Endothelial cell of umbilical vein (primary cell): ENCODE data around the gene ATRIP. TPM values are rescaled to one million over a fixed set of nuclear protein-coding genes. Genes with fewer than 3 reads are reported as not detected.

Experiments
- BruUV-seq: library from RNA; stranded (reverse); fragments of 400-500 nt; replicated peaks from 2 replicates; lab custom pipeline; 2021; lab: Mats Ljungman, UMichigan
- CTCF ChIA-PET: fragments of 300-600, 350-600 bp; sonication (Branson Sonifier 250); formaldehyde crosslinking; loops from one replicate; lab custom pipeline; 2021; ENCODE audit warnings: antibody characterized with exemption, inconsistent platforms; lab: Charles Lee
- POLR2A ChIA-PET: fragments of 300-600, 350-600 bp; sonication (Branson Sonifier 250); formaldehyde crosslinking; loops from one replicate; lab custom pipeline; 2021; ENCODE audit warnings: antibody characterized with exemption, inconsistent platforms; lab: Charles Lee
- DNase-seq: peaks from one replicate; pipeline ENCODE4 v3.0.0-alpha.2; 2011; ENCODE audit warnings: low read depth, low spot score
- FAIRE-seq: peaks from 2 replicates; lab custom pipeline; 2011; peaks lifted over from hg19 to GRCh38; lab: Jason Lieb, UNC
- H2AFZ ChIP-seq: 2 replicates; pipeline ENCODE4 v1.6.0; 2012; ENCODE audit warnings: low read depth, low read length, control low read depth, inconsistent platforms
- H3K27ac ChIP-seq: 2 replicates; pipeline ENCODE4 v1.5.1; 2011; ENCODE audit warnings: low read depth, mild to moderate bottlenecking, control low read depth, low read length, moderate library complexity; ENCODE audit not compliant: insufficient read depth
- H3K27me3 ChIP-seq, 2 experiments: 2 replicates each; pipeline versions ENCODE4 v1.6.0 to v1.6.1; 2011; ENCODE audit warnings: low read length in 2 of 2, mixed read lengths in 1 of 2; ENCODE audit not compliant: control insufficient read depth in 2 of 2, insufficient read depth in 2 of 2
- H3K36me3 ChIP-seq, 2 experiments: 2 replicates in 1 of 2; 3 replicates in 1 of 2; pipeline ENCODE4 v1.5.1; 2011; ENCODE audit warnings: low read length in 2 of 2, mild to moderate bottlenecking in 1 of 2, moderate library complexity in 1 of 2; ENCODE audit not compliant: control insufficient read depth in 2 of 2, insufficient read depth in 2 of 2; ENCODE audit errors: extremely low read depth in 1 of 2
- H3K4me1 ChIP-seq: 3 replicates; pipeline ENCODE4 v1.5.1; 2011; ENCODE audit warnings: mild to moderate bottlenecking, low read length; ENCODE audit not compliant: control insufficient read depth, insufficient read depth; ENCODE audit errors: extremely low read depth
- H3K4me2 ChIP-seq: 2 replicates; pipeline ENCODE4 v1.6.1; 2011; ENCODE audit warnings: low read length, control low read depth, mixed read lengths; ENCODE audit not compliant: insufficient read depth
- H3K4me3 ChIP-seq, 3 experiments: fragments of 200-600 bp in 1 of 3; sonication (generic), shearing (Covaris generic) in 1 of 3; replicated peaks in 1 of 3; 2 replicates each; pipeline ENCODE4 v1.5.1; 2011 to 2016; ENCODE audit warnings: control low read depth in 3 of 3, low read length in 3 of 3, mild to moderate bottlenecking in 2 of 3, inconsistent platforms in 1 of 3, low read depth in 1 of 3, moderate library complexity in 1 of 3; ENCODE audit not compliant: insufficient read depth in 1 of 3
- H3K79me2 ChIP-seq: 2 replicates; pipeline ENCODE4 v1.6.0; 2012; ENCODE audit warnings: low read length, inconsistent platforms; ENCODE audit not compliant: control insufficient read depth, insufficient read depth
- H3K9ac ChIP-seq: replicated peaks from 2 replicates; pipeline ENCODE3; 2011; ENCODE audit warnings: low read length, control low read depth; ENCODE audit not compliant: insufficient read depth; ENCODE audit errors: extremely low read depth
- H3K9me1 ChIP-seq: replicated peaks from 3 replicates; pipeline ENCODE4 v1.6.0; 2011; ENCODE audit warnings: mild to moderate bottlenecking, low read length; ENCODE audit not compliant: control insufficient read depth, insufficient read depth; ENCODE audit errors: extremely low read depth
- H3K9me3 ChIP-seq: replicated peaks from 2 replicates; pipeline ENCODE4 v1.5.1; 2012; ENCODE audit warnings: low read length, inconsistent platforms; ENCODE audit not compliant: control insufficient read depth, insufficient read depth
- H4K20me1 ChIP-seq: replicated peaks from 2 replicates; pipeline ENCODE3; 2011; ENCODE audit warnings: mild to moderate bottlenecking, low read length; ENCODE audit not compliant: control insufficient read depth, insufficient read depth; ENCODE audit errors: extremely low read depth
- EZH2 ChIP-seq: IDR thresholded peaks from 2 replicates; pipeline ENCODE4 v1.6.1; 2012; ENCODE audit warnings: borderline replicate concordance, low read depth, mild to moderate bottlenecking, moderate library complexity, low read length, inconsistent platforms; ENCODE audit not compliant: severe bottlenecking
- FOS ChIP-seq: IDR thresholded peaks from 2 replicates; pipeline ENCODE4 v1.6.1; 2011; ENCODE audit warnings: mild to moderate bottlenecking, low read length, moderate library complexity, borderline replicate concordance; ENCODE audit not compliant: insufficient read depth
- GATA2 ChIP-seq: IDR thresholded peaks from 2 replicates; pipeline ENCODE4 v1.7.0; 2011; ENCODE audit warnings: low read depth, mild to moderate bottlenecking, moderate library complexity, mixed read lengths, low read length; ENCODE audit not compliant: insufficient read length, insufficient read depth
- JUN ChIP-seq: IDR thresholded peaks from 2 replicates; pipeline ENCODE4 v1.6.1; 2011; ENCODE audit warnings: borderline replicate concordance, low read depth; ENCODE audit not compliant: insufficient read length, insufficient read depth
- MYC ChIP-seq: IDR thresholded peaks from one replicate; pipeline ENCODE4 v1.6.1; 2011; ENCODE audit warnings: mild to moderate bottlenecking, low read depth, low read length
- POLR2A ChIP-seq: IDR thresholded peaks from 2 replicates; pipeline ENCODE4 v1.6.1; 2012; ENCODE audit warnings: low read depth, mild to moderate bottlenecking, control low read depth, low read length
- POLR2AphosphoS5 ChIP-seq: IDR thresholded peaks from 2 replicates; pipeline ENCODE4 v1.6.1; 2012; ENCODE audit warnings: low read depth, mild to moderate bottlenecking, control low read depth, low read length, moderate library complexity; ENCODE audit not compliant: insufficient read depth
- dilution Hi-C: fragments of 300-500 bp; cut with MboI; formaldehyde crosslinking; loops from one replicate; pipeline ENCODE4 v1.15.0; 2019; ENCODE audit warnings: low sequenced_read_pairs; ENCODE audit not compliant: extremely low pct_ligation_motif_present
- intact Hi-C: fragments of 100-400 bp; cut with micrococcal nuclease; formaldehyde crosslinking; loops from one replicate; pipeline ENCODE4 v1.10.0; 2022
- polyA plus RNA-seq, 4 experiments: library from polyadenylated mRNA; depleted of rRNA in 3 of 4; stranded (reverse) in 3 of 4; unstranded in 1 of 4; fragments of >200 nt; gene quantifications; 2 replicates each; pipeline versions ENCODE4 v1.2.1 to v1.2.3, GENCODE V29; 2011 to 2012; ENCODE audit warnings: missing spikeins in 1 of 4
- total RNA-seq: library from RNA; stranded (reverse); gene quantifications from 2 replicates; pipeline ENCODE4 v1.2.3, GENCODE V29; 2021
- TF ChIP-seq, protein P1 (sequence below): IDR thresholded peaks from 2 replicates; pipeline ENCODE4 v1.6.1; 2011; ENCODE audit not compliant: insufficient read depth, insufficient read length
- TF ChIP-seq, protein P2 (sequence below), 2 donors: IDR thresholded peaks; 1 replicate in 1 of 2; 2 replicates in 1 of 2; pipeline ENCODE4 v1.5.1; 2011; ENCODE audit warnings: low read length in 2 of 2, mild to moderate bottlenecking in 2 of 2, moderate library complexity in 2 of 2, control low read depth in 1 of 2, inconsistent platforms in 1 of 2, low read depth in 1 of 2; ENCODE audit not compliant: insufficient read depth in 1 of 2; ENCODE audit errors: extremely low read depth in 1 of 2

Gene ATRIP
- total and polyA plus RNA-seq, 2 donors (not counting 3 experiments of a cell fraction or from before 2014, with no cell fraction given): 10.6 to 14.7 TPM

DNA sequence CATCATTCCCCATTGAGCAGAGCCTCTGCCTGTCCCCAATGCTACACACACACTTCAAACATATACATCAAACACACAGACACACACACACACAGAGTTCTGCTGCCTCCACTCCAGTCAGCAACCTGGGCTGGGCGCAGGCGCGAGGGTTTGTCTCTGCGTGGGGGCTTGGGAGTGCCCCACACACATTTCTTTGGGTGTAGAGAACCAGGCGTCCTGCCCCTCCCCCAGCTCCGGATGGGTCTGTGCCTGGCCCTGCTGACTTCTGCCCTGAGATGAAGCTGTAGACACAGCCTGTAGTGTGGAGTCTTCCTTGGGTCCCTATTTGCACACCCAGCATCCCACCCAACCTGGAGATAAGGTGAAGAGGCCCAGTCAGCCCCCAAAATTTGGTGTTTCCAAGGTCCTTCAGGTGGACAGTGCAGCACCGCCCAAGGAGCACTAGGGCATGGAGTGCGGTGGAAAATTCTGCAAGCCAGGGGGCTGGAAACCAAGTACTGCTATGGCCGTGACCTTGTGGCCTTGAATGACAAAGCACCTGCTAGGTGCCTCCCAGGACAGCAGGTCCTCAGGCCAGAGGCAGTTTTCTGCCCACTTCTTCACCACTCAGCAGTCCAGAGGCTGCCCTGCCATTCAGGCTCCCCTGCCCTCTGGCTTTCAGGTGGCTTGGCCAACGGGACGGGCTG lies 47.7 kb upstream of the ATRIP start:
- FAIRE-seq (no peak), DNase-seq (no peak)
- peaks cover 10% of the 10 kb centered on the region for H3K4me1 ChIP-seq
- peaks cover 7 to 13% of the 10 kb centered on the region in 2 experiments for H3K27me3 ChIP-seq
- BruUV-seq: no TSS peak
- H3K79me2 ChIP-seq: no peaks in the 10 kb centered on the region
- no peak for TF ChIP-seq GATA2
- TF ChIP-seq, protein P1, sequence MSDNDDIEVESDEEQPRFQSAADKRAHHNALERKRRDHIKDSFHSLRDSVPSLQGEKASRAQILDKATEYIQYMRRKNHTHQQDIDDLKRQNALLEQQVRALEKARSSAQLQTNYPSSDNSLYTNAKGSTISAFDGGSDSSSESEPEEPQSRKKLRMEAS: no peak
- TF ChIP-seq POLR2AphosphoS5: no peak
- no peak for TF ChIP-seq EZH2
- no peak for TF ChIP-seq MYC
- no peak for TF ChIP-seq JUN
- TF ChIP-seq FOS: no peak
- TF ChIP-seq POLR2A: no peak
- TF ChIP-seq, protein P2, sequence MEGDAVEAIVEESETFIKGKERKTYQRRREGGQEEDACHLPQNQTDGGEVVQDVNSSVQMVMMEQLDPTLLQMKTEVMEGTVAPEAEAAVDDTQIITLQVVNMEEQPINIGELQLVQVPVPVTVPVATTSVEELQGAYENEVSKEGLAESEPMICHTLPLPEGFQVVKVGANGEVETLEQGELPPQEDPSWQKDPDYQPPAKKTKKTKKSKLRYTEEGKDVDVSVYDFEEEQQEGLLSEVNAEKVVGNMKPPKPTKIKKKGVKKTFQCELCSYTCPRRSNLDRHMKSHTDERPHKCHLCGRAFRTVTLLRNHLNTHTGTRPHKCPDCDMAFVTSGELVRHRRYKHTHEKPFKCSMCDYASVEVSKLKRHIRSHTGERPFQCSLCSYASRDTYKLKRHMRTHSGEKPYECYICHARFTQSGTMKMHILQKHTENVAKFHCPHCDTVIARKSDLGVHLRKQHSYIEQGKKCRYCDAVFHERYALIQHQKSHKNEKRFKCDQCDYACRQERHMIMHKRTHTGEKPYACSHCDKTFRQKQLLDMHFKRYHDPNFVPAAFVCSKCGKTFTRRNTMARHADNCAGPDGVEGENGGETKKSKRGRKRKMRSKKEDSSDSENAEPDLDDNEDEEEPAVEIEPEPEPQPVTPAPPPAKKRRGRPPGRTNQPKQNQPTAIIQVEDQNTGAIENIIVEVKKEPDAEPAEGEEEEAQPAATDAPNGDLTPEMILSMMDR (IDR thresholded peaks at IDR 0.05; ENCODE audit: extremely low read depth in 1 of 2, insufficient read depth in 1 of 2, low read depth in 1 of 2, low read length in 2 of 2): no peak
- H3K9ac ChIP-seq: no peak overlapping the region
- no peak overlapping the region for H3K4me3 ChIP-seq
- ChIA-PET CTCF (interaction anchor here (2.5 to 12.6 kb wide), 6 partner anchors 24 to 204 kb away, joined by 17 to 716 read pairs (median 60); partner anchors contain the start of gene PLXNB1), POLR2A (no interaction called here)
- dilution Hi-C loops: no loop called here
- no peaks in the 10 kb centered on the region for H3K36me3 ChIP-seq
- intact Hi-C loops: no loop called here
- no peak overlapping the region for H3K4me2 ChIP-seq
- H4K20me1 ChIP-seq: no peaks in the 10 kb centered on the region
- no peaks in the 10 kb centered on the region for H3K9me1 ChIP-seq
- H3K27ac ChIP-seq: no peak overlapping the region
- no peak overlapping the region for H2AFZ ChIP-seq
- no peaks in the 10 kb centered on the region for H3K9me3 ChIP-seq
